GM12891 (cell line): ENCODE measurements around the gene GLP2R.

Experiments used
- DNase-seq: peaks from one replicate; pipeline ENCODE4 v3.0.0; 2011; ENCODE audit warnings: low spot score; ENCODE audit not compliant: insufficient read length
- FAIRE-seq: peaks from 2 replicates; lab custom pipeline; 2011; peaks lifted over from hg19 to GRCh38; lab: Jason Lieb, UNC
- PAX5 ChIP-seq: IDR thresholded peaks from 2 replicates; pipeline ENCODE4 v1.6.1; 2011; ENCODE audit warnings: low read length, moderate library complexity, mild to moderate bottlenecking; ENCODE audit not compliant: insufficient read depth, severe bottlenecking
- POLR2A ChIP-seq: IDR thresholded peaks from 2 replicates; pipeline ENCODE4 v1.6.1; 2011; ENCODE audit warnings: low read depth, low read length, control low read depth
- POLR2AphosphoS5 ChIP-seq: IDR thresholded peaks from 2 replicates; pipeline ENCODE4 v1.6.1; 2011; ENCODE audit warnings: low read depth, low read length, control low read depth
- POU2F2 ChIP-seq: IDR thresholded peaks from 2 replicates; pipeline ENCODE4 v1.6.1; 2011; ENCODE audit warnings: low read depth, mild to moderate bottlenecking, control low read depth, low read length, moderate library complexity
- SPI1 ChIP-seq: IDR thresholded peaks from 2 replicates; pipeline ENCODE4 v1.6.1; 2011; ENCODE audit warnings: low read depth, low read length, control low read depth
- TAF1 ChIP-seq: IDR thresholded peaks from 2 replicates; pipeline ENCODE4 v1.6.1; 2011; ENCODE audit warnings: low read depth, low read length, control low read depth

GLP2R gene

DNA sequence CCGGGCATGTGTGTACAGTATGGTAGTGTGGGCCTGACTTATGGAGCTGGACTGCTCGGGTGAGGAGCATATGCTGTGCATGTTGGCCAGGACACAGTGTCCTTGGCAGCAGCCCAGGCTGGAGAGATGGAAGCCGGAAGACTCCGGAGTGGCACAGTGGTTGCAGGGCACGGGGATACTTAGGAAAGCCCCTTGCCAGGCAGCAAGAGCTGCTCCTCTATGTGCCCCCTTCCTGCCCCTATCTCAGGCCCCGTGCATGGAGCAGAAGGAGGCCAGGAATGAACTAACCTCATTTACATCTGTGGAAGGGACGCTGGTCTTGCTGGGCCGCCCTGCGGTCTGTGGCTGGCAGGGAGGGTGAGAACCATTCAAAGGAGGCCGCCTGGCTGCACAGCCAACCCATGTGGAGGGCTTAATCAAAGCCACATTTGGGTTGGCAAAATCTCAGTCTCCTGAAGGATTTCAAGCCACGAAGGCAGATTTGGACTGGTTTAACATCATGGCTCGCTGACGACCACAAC is 111.6 kb downstream of the GLP2R start:
- no peak for DNase-seq
- no peak for FAIRE-seq
- no peak for TF ChIP-seq POLR2AphosphoS5
- TF ChIP-seq TAF1: no peak
- TF ChIP-seq POU2F2: no peak
- TF ChIP-seq SPI1: no peak
- no peak for TF ChIP-seq POLR2A
- no peak for TF ChIP-seq PAX5

DNA sequence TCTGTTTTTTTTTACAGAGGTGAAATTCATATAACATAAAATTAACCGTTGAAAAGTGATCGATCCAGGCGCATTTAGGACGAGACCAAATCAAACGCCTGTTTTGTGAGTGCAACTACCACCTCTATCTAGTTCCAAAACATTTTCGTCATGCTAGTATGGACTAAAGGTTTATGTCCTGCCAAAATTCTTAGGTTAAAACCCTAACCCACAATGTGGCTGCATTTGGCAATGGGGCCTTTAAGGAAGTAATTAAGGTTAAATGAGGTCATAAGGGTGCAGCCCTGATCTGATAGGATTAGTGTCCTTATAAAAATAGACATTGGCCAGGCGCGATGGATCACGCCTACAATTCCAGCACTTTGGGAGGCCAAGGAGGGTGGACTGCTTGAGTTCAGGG is 112.2 kb downstream of the GLP2R start:
- DNase-seq (no peak), FAIRE-seq (no peak)
- no peak for TF ChIP-seq SPI1
- no peak for TF ChIP-seq TAF1
- no peak for TF ChIP-seq PAX5
- TF ChIP-seq POU2F2: no peak
- no peak for TF ChIP-seq POLR2A
- no peak for TF ChIP-seq POLR2AphosphoS5

DNA sequence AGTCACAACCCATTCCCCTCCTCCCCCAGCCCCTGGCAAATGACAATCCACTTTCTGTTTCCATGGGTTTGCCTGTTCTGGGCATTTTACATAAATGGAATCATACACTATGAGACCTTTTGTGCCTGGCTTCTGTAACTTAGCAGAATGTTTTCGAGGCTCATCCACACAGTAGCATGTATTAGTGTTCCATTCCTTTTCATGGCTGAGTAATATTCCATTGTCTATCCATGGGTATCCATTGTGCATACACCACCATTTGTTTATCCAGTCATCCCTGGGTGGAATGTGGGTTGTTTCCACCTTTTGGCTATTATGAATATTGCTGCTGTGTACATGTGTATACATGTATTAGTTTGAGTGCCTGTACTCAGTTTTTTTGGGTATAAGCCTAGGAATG is 113.0 kb downstream of the GLP2R start:
- no peak for DNase-seq
- TF ChIP-seq SPI1: no peak
- TF ChIP-seq TAF1: no peak
- TF ChIP-seq POLR2AphosphoS5: no peak
- no peak for TF ChIP-seq POLR2A
- no peak for TF ChIP-seq PAX5
- TF ChIP-seq POU2F2: no peak
- FAIRE-seq: no peak

DNA sequence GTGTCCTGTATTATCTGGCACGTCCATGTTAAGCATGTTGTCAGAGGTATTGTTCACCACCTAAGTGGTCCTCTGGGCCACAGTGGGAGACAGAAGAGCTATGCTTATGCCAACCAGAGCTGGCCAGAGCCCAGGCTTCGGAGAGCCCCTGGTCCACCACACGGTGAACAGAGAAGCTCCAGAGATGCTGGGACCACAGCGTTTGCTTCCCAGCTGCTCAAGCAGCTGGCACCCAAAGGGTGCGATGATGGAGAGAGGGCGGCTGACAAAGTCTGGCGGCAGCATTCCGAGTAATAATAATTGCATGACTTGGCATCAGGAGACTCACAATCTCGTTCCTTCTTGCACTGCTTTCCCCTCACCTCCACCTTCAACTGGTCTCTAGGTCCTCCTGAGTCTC is 115.1 kb downstream of the GLP2R start:
- FAIRE-seq (no peak), DNase-seq (no peak)
- TF ChIP-seq SPI1 (no peak), PAX5 (no peak), POLR2AphosphoS5 (no peak), POU2F2 (no peak), POLR2A (no peak), TAF1 (no peak)

DNA sequence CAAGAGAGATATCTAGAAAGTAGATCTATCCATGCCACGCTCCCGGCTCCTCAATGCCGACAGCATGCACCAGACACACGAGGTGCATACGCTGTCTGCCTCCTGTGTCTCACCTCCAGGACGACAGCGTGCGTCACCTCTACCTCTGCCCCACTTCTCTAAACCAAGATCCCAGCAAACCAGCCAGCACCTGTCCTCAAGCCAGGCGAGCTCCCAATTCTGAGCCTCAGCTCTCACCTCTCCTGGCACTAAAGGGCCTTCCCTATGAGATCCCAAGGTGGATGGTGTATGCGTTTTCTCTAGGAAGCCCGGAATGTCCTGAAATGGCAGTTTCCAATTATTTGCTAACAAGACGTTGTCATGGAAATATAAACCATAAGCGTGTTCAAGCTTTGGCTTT is 115.6 kb downstream of the GLP2R start:
- TF ChIP-seq POLR2A: no peak
- TF ChIP-seq PAX5: no peak
- no peak for TF ChIP-seq SPI1
- no peak for TF ChIP-seq TAF1
- no peak for TF ChIP-seq POU2F2
- TF ChIP-seq POLR2AphosphoS5: no peak
- FAIRE-seq: no peak
- no peak for DNase-seq
